GM12874 (cell line): Measurements from ENCODE around the gene C13orf42.

Experiments
- CTCF ChIP-seq: IDR thresholded peaks from 2 replicates; pipeline ENCODE4 v1.5.1; 2011; ENCODE audit warnings: low read depth, mild to moderate bottlenecking, control low read depth, low read length, moderate library complexity; ENCODE audit not compliant: insufficient read depth

The C13orf42 gene

GRCh38 chr13:51111174-51111573, at the start of gene C13orf42:
Gene C13orf42, minus strand, starts transcription at chr13:51111274. Its CDS starts 65 bp downstream, at chr13:51111209.
- TF ChIP-seq CTCF: no peak

- TF ChIP-seq CTCF: no peak
These were observed 47.9 kb upstream of the C13orf42 start for GRCh38 chr13:51158880-51159518.

- no peak for TF ChIP-seq CTCF
These were observed 47.3 kb upstream of the C13orf42 start for GRCh38 chr13:51158365-51158764.

GRCh38 chr13:51156648-51157047, 45.6 kb upstream of the C13orf42 start:
- TF ChIP-seq CTCF: no peak

- TF ChIP-seq CTCF: no peak
These were observed 44.9 kb upstream of the C13orf42 start for GRCh38 chr13:51155776-51156515.

- TF ChIP-seq CTCF: no peak
These were observed 44.1 kb upstream of the C13orf42 start for GRCh38 chr13:51155161-51155560.

GRCh38 chr13:51154029-51154555, 43.0 kb upstream of the C13orf42 start:
- no peak for TF ChIP-seq CTCF
